Measurements from ENCODE around the gene UBE2L5.

The UBE2L5 gene

DNA sequence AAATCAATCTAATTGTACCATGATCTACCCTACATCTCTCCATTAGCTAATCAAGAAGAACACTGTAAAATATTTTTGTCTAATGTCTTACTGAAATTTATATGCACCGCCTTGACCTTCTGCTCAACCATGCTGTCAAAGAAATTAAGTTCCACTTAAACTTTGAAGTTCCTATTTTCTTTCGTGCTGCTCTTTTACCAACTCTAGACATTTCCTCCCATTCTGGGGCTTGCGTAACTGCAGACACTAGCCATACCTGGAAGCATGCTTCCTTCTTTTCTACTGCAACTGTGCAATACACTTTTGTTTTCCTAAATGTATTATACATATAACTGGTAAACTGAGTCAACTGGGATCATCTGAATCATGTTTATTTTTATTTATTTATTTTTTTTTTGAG, 8.5 kb upstream of the UBE2L5 start:
- TF ChIP-seq, protein P1, sequence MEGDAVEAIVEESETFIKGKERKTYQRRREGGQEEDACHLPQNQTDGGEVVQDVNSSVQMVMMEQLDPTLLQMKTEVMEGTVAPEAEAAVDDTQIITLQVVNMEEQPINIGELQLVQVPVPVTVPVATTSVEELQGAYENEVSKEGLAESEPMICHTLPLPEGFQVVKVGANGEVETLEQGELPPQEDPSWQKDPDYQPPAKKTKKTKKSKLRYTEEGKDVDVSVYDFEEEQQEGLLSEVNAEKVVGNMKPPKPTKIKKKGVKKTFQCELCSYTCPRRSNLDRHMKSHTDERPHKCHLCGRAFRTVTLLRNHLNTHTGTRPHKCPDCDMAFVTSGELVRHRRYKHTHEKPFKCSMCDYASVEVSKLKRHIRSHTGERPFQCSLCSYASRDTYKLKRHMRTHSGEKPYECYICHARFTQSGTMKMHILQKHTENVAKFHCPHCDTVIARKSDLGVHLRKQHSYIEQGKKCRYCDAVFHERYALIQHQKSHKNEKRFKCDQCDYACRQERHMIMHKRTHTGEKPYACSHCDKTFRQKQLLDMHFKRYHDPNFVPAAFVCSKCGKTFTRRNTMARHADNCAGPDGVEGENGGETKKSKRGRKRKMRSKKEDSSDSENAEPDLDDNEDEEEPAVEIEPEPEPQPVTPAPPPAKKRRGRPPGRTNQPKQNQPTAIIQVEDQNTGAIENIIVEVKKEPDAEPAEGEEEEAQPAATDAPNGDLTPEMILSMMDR (IDR thresholded peaks at IDR 0.05; ENCODE audit: low read depth, low read length), result no peak

DNA sequence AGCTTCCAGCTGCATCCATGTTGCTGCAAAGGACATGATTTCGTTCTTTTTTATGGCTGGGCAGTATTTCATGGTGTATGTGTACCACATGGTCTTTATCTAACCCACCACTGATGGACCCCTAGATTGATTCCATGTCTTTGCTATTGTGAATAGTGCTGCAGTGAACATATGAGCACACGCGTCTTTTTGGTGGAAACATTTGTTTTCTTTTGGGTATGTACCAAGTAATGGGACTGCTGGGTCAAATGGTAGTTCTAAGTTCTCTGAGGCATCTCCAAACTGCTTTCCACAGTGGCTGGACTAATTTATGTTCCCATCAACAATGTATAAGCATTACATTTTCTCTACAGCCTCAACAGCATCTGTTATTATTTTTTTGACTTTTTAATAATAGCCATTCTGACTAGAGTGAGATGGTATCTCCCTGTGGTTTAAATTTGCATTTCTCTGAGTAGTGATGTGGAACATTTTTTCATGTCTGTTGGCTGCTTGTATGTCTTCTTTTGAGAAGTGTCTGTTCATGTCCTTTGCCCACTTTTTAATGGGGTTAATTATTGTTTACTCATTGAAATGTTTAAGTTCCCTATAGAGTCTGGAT, 6.8 kb upstream of the UBE2L5 start:
- no peak overlapping the region for H3K4me3 ChIP-seq (replicated peaks in 1 of 2; ENCODE audit: low read depth in 2 of 2, low read length in 2 of 2)
- DNase-seq (ENCODE audit: low read depth in 2 of 2), result peak in 1 of 2 donors; percentile 12
- TF ChIP-seq, protein P1 (IDR thresholded peaks at IDR 0.05; ENCODE audit: low read depth, low read length), result no peak

More for the DNA sequence above, 8.5 kb upstream of the UBE2L5 start:
- no peak overlapping the region for H3K4me3 ChIP-seq (replicated peaks in 1 of 2; ENCODE audit: low read depth in 2 of 2, low read length in 2 of 2)
- DNase-seq (ENCODE audit: low read depth in 2 of 2), result no peak

DNA sequence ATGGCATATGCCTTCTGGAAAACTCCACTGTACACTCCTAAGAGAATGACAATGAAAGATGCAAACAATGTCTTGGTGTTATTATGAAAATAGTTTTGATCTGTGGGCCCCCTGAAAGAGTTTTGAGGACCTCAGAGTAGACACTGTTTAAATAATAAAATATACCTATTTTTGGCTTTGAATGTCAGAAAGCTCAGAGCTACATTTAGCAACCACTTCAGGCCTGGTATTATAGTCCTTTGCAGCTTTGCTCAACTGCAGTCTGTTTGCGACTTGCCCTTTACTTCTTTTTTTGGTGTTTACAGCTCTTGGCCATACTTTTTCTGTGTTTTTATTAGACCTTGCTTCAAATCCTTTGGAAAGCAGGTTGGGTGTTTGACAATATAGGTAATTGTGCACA, 5.8 kb upstream of the UBE2L5 start:
- H3K4me3 ChIP-seq (replicated peaks in 1 of 2; ENCODE audit: low read depth in 2 of 2, low read length in 2 of 2), result no peak overlapping the region
- TF ChIP-seq, protein P1 (IDR thresholded peaks at IDR 0.05; ENCODE audit: low read depth, low read length), result no peak
- no peak for DNase-seq (ENCODE audit: low read depth in 2 of 2)

DNA sequence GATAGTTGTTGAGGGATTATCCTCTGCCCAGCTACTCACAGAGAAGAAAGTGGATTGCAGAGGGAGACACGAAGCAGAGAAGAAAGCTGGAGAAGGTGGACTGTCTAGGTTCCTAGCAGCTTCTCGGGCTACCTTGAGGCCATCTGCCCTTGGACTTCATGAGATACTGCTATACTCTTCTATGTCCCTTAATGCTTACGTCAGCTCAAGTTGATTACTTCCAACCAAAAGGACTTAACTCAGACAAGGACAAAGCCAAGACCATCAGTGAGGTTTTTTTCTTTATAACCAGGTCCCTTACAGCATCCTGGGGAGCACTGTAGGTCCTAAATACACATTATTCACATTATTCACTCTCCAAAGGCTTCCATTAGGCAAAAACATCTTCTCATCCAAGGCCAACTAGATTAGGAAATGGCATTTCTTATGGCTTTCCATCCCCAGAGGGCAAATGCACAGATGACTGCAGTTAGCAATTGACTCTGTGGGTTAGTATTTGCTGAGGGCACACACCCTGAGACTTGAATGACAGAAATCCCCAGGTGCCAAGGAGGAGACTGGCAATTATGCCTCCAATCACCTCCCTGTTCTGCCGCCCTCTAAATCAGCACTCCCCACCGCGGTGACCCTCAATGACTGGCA, 4.1 kb upstream of the UBE2L5 start:
- TF ChIP-seq, protein P1 (IDR thresholded peaks at IDR 0.05; ENCODE audit: low read depth, low read length), result no peak
- DNase-seq (ENCODE audit: low read depth in 2 of 2), result no peak
- no peak overlapping the region for H3K4me3 ChIP-seq (replicated peaks in 1 of 2; ENCODE audit: low read depth in 2 of 2, low read length in 2 of 2)

DNA sequence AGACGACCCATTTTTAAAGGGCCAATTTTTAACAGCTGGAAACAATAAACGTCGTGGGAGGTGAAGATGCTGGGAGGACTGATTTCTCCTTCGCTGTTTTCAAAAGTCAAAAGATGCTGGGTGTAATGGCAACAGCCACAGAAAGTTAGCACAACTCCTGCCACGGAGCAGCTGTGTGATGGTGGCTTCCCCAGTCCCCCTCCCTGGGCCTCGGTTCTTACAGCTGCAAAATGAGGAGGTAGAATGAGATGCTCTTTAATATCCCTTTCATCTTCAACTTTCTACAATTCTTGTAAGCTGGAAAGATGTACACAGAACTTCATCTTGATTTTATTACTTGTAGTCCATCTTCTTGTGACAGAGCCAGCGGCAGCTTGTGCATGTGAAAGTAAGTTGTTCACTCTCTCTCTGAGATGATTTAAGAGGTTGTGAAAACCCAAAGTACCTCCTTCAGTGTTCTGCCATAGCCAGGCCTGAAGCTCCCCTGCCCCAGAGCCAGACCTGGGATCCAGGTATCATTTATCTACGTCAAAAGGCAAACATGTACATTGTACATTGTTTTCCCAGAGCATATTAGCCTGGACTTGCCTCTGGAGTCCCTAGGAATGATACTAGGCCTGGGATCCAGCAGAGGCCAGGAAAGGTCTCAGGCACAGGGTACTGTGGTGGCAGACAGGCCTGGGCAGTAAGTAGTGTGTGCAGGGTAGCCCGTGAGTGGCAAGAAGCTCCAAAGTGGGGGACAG, 3.4 kb upstream of the UBE2L5 start:
- no peak for DNase-seq (ENCODE audit: low read depth in 2 of 2)
- no peak overlapping the region for H3K4me3 ChIP-seq (replicated peaks in 1 of 2; ENCODE audit: low read depth in 2 of 2, low read length in 2 of 2)
- TF ChIP-seq, protein P1 (IDR thresholded peaks at IDR 0.05; ENCODE audit: low read depth, low read length), result no peak

DNA sequence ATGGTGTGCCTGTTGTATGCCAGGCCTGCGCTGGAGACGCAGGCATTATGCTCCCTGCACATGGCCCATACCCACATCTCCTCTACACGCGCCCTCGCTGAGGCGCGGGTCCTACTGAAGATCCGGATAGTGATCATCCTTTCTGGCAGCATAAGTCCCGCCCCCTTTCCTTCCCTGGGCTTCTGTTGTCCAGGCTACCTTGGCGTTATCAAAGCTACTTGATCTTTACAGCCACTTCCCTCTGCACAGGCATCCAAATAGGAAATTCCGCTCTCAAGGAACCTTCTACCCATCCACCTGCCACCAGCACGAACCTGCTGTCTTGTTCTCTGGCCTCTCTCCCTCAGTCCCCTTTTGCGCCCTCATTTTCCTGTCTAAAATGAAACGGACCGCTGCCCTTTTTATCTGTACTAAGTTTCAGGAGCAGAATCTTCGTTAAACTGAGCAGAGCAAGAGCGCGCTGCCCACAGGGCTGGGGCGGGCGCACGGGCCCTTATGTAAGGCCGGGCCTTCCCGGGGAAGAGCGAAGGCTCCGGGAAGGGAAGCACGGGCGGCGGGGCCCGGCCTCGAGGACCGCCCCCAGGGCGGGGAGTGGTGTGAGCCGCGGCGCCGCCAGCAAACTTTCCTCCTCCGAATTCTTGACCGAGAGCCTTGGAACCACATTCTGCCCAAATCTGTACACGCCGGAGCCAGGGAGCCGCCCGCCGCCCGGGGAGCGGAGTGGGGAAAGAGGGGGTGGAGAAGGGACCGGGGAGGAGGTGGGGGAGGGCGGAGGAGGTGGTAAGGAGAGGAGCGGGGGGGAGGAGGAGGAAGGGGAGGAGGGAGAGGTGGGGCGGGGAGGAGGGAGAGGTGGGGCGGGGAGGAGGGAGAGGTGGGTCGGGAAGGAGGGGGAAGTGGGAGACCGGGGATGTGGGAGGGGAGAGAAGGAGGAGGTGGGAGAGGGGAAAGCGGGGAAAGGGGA, 920 bp upstream of the UBE2L5 start:
- H3K4me3 ChIP-seq (replicated peaks in 1 of 2; ENCODE audit: low read depth in 2 of 2, low read length in 2 of 2), result peak overlapping the region; percentile 63
- peak; percentile 80 to 94 for DNase-seq (ENCODE audit: low read depth in 2 of 2)
- TF ChIP-seq, protein P1 (IDR thresholded peaks at IDR 0.05; ENCODE audit: low read depth, low read length), result no peak
